ENCODE data around the gene NKX6-2. TPM values are rescaled to one million over a fixed set of nuclear protein-coding genes. Genes with fewer than 3 reads are reported as not detected.
A peak's percentile ranks its signal among the peaks of the same experiment; 100 is the strongest.

Gene NKX6-2
- not detected for polyA plus RNA-seq (2013)

- 1% methylated on average over 52 of the region's 119 CpGs for WGBS (ENCODE audit: insufficient coverage)
- POLR2A ChIA-PET = no interaction called here
- H3K36me3 ChIP-seq (ENCODE audit: control insufficient read depth in 4 of 4, insufficient read depth in 4 of 4, low read length in 3 of 4) = peaks cover 0 to 26% (median 7%) of the 10 kb centered on the region in 4 experiments
- peaks cover 0 to 38% (median 14%) of the 10 kb centered on the region in 4 experiments for H3K4me1 ChIP-seq (ENCODE audit: control extremely low read depth in 1 of 4, control insufficient read depth in 4 of 4, insufficient read depth in 4 of 4, low read length in 3 of 4)
- no peaks in the 10 kb centered on the region for H3K9me3 ChIP-seq (ENCODE audit: control extremely low read depth in 1 of 5, control insufficient read depth in 4 of 5, insufficient read depth in 2 of 5, low read depth in 1 of 5, low read length in 4 of 5)
- peak within 1 kb of the TSS in 3 of 7 experiments; percentile 26 to 38 (median 33) for H3K4me3 ChIP-seq (ENCODE audit: control insufficient read depth in 1 of 7, extremely low read depth in 1 of 7, insufficient read depth in 4 of 7, low read depth in 2 of 7, low read length in 6 of 7)
- peak in 1 of 3 donors; percentile 26 for DNase-seq
- no peak within 1 kb of the TSS for H3K27ac ChIP-seq (ENCODE audit: insufficient read depth in 1 of 2, low read depth in 1 of 2, low read length in 2 of 2, poor library complexity in 1 of 2, severe bottlenecking in 2 of 2)
- peaks cover 0 to 90% (median 22%) of the 10 kb centered on the region in 5 experiments for H3K27me3 ChIP-seq (replicated peaks in 2 of 5; ENCODE audit: control insufficient read depth in 4 of 5, insufficient read depth in 5 of 5, low read length in 4 of 5)
- CTCF ChIA-PET = no interaction called here
Measured at GRCh38 chr10:132785723-132786475, at the start of gene NKX6-2. Gene NKX6-2, minus strand, starts transcription at chr10:132786147. Its CDS starts 199 bp downstream, at chr10:132785948.

- Histone ChIP-seq H3K27me3 (replicated peaks in 2 of 5; ENCODE audit: control insufficient read depth in 4 of 5, insufficient read depth in 5 of 5, low read length in 4 of 5) (peaks cover 3 to 31% (median 6%) of the 10 kb centered on the region in 5 experiments), H3K4me1 (ENCODE audit: control extremely low read depth in 1 of 4, control insufficient read depth in 4 of 4, insufficient read depth in 4 of 4, low read length in 3 of 4) (peaks cover 0 to 3% (median 1%) of the 10 kb centered on the region in 4 experiments), H3K36me3 (ENCODE audit: control insufficient read depth in 4 of 4, insufficient read depth in 4 of 4, low read length in 3 of 4) (no peaks in the 10 kb centered on the region), H3K4me3 (ENCODE audit: control insufficient read depth in 1 of 7, extremely low read depth in 1 of 7, insufficient read depth in 4 of 7, low read depth in 2 of 7, low read length in 6 of 7) (no peak overlapping the region), H3K9me3 (ENCODE audit: control extremely low read depth in 1 of 5, control insufficient read depth in 4 of 5, insufficient read depth in 2 of 5, low read depth in 1 of 5, low read length in 4 of 5) (no peaks in the 10 kb centered on the region), H3K27ac (ENCODE audit: insufficient read depth in 1 of 2, low read depth in 1 of 2, low read length in 2 of 2, poor library complexity in 1 of 2, severe bottlenecking in 2 of 2) (no peak overlapping the region)
- 89% methylated on average over 23 of the region's 25 CpGs for WGBS (ENCODE audit: insufficient coverage)
- DNase-seq = no peak
- ChIA-PET POLR2A (no interaction called here), CTCF (interaction anchor here (0.6 to 1.8 kb wide), 4 partner anchors 10 to 58 kb away, joined by 3 to 4 read pairs (median 4); no protein-coding TSS in a partner anchor)
Measured at GRCh38 chr10:132834891-132835847, 49.2 kb upstream of the NKX6-2 start.

GRCh38 chr10:132834311-132834761 is 48.4 kb upstream of the NKX6-2 start:
- ChIA-PET POLR2A (no interaction called here), CTCF (interaction anchor here (0.6 to 1.8 kb wide), 2 partner anchors 9 to 26 kb away, joined by 3 to 4 read pairs; no protein-coding TSS in a partner anchor)
- DNase-seq = no peak
- no peaks in the 10 kb centered on the region for H3K9me3 ChIP-seq (ENCODE audit: control extremely low read depth in 1 of 5, control insufficient read depth in 4 of 5, insufficient read depth in 2 of 5, low read depth in 1 of 5, low read length in 4 of 5)
- H3K36me3 ChIP-seq (ENCODE audit: control insufficient read depth in 4 of 4, insufficient read depth in 4 of 4, low read length in 3 of 4) = no peaks in the 10 kb centered on the region
- no peak overlapping the region for H3K27ac ChIP-seq (ENCODE audit: insufficient read depth in 1 of 2, low read depth in 1 of 2, low read length in 2 of 2, poor library complexity in 1 of 2, severe bottlenecking in 2 of 2)
- peaks cover 3 to 34% (median 6%) of the 10 kb centered on the region in 5 experiments for H3K27me3 ChIP-seq (replicated peaks in 2 of 5; ENCODE audit: control insufficient read depth in 4 of 5, insufficient read depth in 5 of 5, low read length in 4 of 5)
- 93% methylated on average over 13 of the region's 18 CpGs for WGBS (ENCODE audit: insufficient coverage)
- H3K4me1 ChIP-seq (ENCODE audit: control extremely low read depth in 1 of 4, control insufficient read depth in 4 of 4, insufficient read depth in 4 of 4, low read length in 3 of 4) = peaks cover 0 to 3% (median 0%) of the 10 kb centered on the region in 4 experiments
- no peak overlapping the region for H3K4me3 ChIP-seq (ENCODE audit: control insufficient read depth in 1 of 7, extremely low read depth in 1 of 7, insufficient read depth in 4 of 7, low read depth in 2 of 7, low read length in 6 of 7)

GRCh38 chr10:132833421-132834111 is 47.6 kb upstream of the NKX6-2 start:
- H3K27me3 ChIP-seq (replicated peaks in 2 of 5; ENCODE audit: control insufficient read depth in 4 of 5, insufficient read depth in 5 of 5, low read length in 4 of 5) = peaks cover 3 to 36% (median 6%) of the 10 kb centered on the region in 5 experiments
- H3K36me3 ChIP-seq (ENCODE audit: control insufficient read depth in 4 of 4, insufficient read depth in 4 of 4, low read length in 3 of 4) = no peaks in the 10 kb centered on the region
- POLR2A ChIA-PET = no interaction called here
- no peak for DNase-seq
- WGBS (ENCODE audit: insufficient coverage) = 76% methylated on average over 25 of the region's 29 CpGs
- H3K9me3 ChIP-seq (ENCODE audit: control extremely low read depth in 1 of 5, control insufficient read depth in 4 of 5, insufficient read depth in 2 of 5, low read depth in 1 of 5, low read length in 4 of 5) = no peaks in the 10 kb centered on the region
- CTCF ChIA-PET = interaction anchor here (0.8 to 1.8 kb wide), 2 partner anchors 26 to 178 kb away, joined by 3 to 4 read pairs; no protein-coding TSS in a partner anchor
- no peak overlapping the region for H3K4me3 ChIP-seq (ENCODE audit: control insufficient read depth in 1 of 7, extremely low read depth in 1 of 7, insufficient read depth in 4 of 7, low read depth in 2 of 7, low read length in 6 of 7)
- peaks cover 0 to 3% (median 0%) of the 10 kb centered on the region in 4 experiments for H3K4me1 ChIP-seq (ENCODE audit: control extremely low read depth in 1 of 4, control insufficient read depth in 4 of 4, insufficient read depth in 4 of 4, low read length in 3 of 4)
- H3K27ac ChIP-seq (ENCODE audit: insufficient read depth in 1 of 2, low read depth in 1 of 2, low read length in 2 of 2, poor library complexity in 1 of 2, severe bottlenecking in 2 of 2) = no peak overlapping the region

- ChIA-PET CTCF (interaction anchor here (0.8 kb wide), 1 partner anchor 176 kb away, joined by 3 read pairs; no protein-coding TSS in a partner anchor), POLR2A (no interaction called here)
- H3K4me3 ChIP-seq (ENCODE audit: control insufficient read depth in 1 of 7, extremely low read depth in 1 of 7, insufficient read depth in 4 of 7, low read depth in 2 of 7, low read length in 6 of 7) = no peak overlapping the region
- no peaks in the 10 kb centered on the region for H3K36me3 ChIP-seq (ENCODE audit: control insufficient read depth in 4 of 4, insufficient read depth in 4 of 4, low read length in 3 of 4)
- DNase-seq = no peak
- WGBS (ENCODE audit: insufficient coverage) = 82% methylated on average over 22 of the region's 30 CpGs
- no peak overlapping the region for H3K27ac ChIP-seq (ENCODE audit: insufficient read depth in 1 of 2, low read depth in 1 of 2, low read length in 2 of 2, poor library complexity in 1 of 2, severe bottlenecking in 2 of 2)
- no peaks in the 10 kb centered on the region for H3K9me3 ChIP-seq (ENCODE audit: control extremely low read depth in 1 of 5, control insufficient read depth in 4 of 5, insufficient read depth in 2 of 5, low read depth in 1 of 5, low read length in 4 of 5)
- peaks cover 0 to 3% (median 0%) of the 10 kb centered on the region in 4 experiments for H3K4me1 ChIP-seq (ENCODE audit: control extremely low read depth in 1 of 4, control insufficient read depth in 4 of 4, insufficient read depth in 4 of 4, low read length in 3 of 4)
- H3K27me3 ChIP-seq (replicated peaks in 2 of 5; ENCODE audit: control insufficient read depth in 4 of 5, insufficient read depth in 5 of 5, low read length in 4 of 5) = peaks cover 3 to 41% (median 6%) of the 10 kb centered on the region in 5 experiments
Measured at GRCh38 chr10:132832186-132832969, 46.4 kb upstream of the NKX6-2 start.

- 94% methylated on average over 6 of the region's 8 CpGs for WGBS (ENCODE audit: insufficient coverage)
- no peak overlapping the region for H3K4me3 ChIP-seq (ENCODE audit: control insufficient read depth in 1 of 7, extremely low read depth in 1 of 7, insufficient read depth in 4 of 7, low read depth in 2 of 7, low read length in 6 of 7)
- CTCF ChIA-PET = interaction anchor here (0.9 to 1.0 kb wide), 2 partner anchors 74 to 91 kb away, joined by 3 read pairs; no protein-coding TSS in a partner anchor
- POLR2A ChIA-PET = no interaction called here
- H3K4me1 ChIP-seq (ENCODE audit: control extremely low read depth in 1 of 4, control insufficient read depth in 4 of 4, insufficient read depth in 4 of 4, low read length in 3 of 4) = no peaks in the 10 kb centered on the region
- H3K36me3 ChIP-seq (ENCODE audit: control insufficient read depth in 4 of 4, insufficient read depth in 4 of 4, low read length in 3 of 4) = no peaks in the 10 kb centered on the region
- no peak for DNase-seq
- peaks cover 3 to 37% (median 6%) of the 10 kb centered on the region in 5 experiments for H3K27me3 ChIP-seq (replicated peaks in 2 of 5; ENCODE audit: control insufficient read depth in 4 of 5, insufficient read depth in 5 of 5, low read length in 4 of 5)
- H3K27ac ChIP-seq (ENCODE audit: insufficient read depth in 1 of 2, low read depth in 1 of 2, low read length in 2 of 2, poor library complexity in 1 of 2, severe bottlenecking in 2 of 2) = no peak overlapping the region
- H3K9me3 ChIP-seq (ENCODE audit: control extremely low read depth in 1 of 5, control insufficient read depth in 4 of 5, insufficient read depth in 2 of 5, low read depth in 1 of 5, low read length in 4 of 5) = peaks cover 0 to 9% (median 0%) of the 10 kb centered on the region in 5 experiments
Measured at GRCh38 chr10:132829403-132829802, 43.5 kb upstream of the NKX6-2 start.
